Astrocyte (in vitro differentiated cells and primary cell): ENCODE results near the gene SMO.
"Not testable (repeated sequence)": the region's sequence is repeated elsewhere in the genome, so short reads cannot be mapped to it uniquely, and the experiment has no call there.

Source experiments
- CTCF ChIP-seq: IDR thresholded peaks from 2 replicates; pipeline ENCODE4 v1.5.1; 2011; ENCODE audit warnings: low read depth, mild to moderate bottlenecking, inconsistent platforms, low read length, moderate library complexity; ENCODE audit not compliant: insufficient read depth
- EZH2 ChIP-seq: IDR thresholded peaks from 2 replicates; pipeline ENCODE4 v1.6.1; 2012; ENCODE audit warnings: mild to moderate bottlenecking, low read length, inconsistent platforms; ENCODE audit not compliant: insufficient read depth

DNA sequence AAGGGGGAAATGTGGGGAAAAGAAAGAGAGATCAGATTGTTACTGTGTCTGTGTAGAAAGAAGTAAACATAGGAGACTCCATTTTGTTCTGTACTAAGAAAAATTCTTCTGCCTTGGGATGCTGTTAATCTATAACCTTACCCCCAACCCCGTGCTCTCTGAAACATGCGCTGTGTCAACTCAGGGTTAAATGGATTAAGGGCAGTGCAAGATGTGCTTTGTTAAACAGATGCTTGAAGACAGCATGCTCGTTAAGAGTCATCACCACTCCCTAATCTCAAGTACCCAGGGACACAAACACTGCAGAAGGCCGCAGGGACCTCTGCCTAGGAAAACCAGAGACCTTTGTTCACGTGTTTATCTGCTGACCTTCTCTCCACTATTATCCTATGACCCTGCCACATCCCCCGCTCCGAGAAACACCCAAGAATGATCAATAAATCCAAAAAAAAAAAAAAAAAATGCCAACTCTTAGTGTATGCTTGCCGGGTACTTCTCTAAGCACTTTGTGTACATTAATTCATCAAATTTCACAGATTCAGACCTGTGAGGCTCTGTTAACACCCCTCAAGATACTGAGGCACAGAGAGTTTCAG is 28.5 kb downstream of the SMO start:
- not testable (repeated sequence) for TF ChIP-seq CTCF, EZH2
